Ectodermal cell (in vitro differentiated cells): ENCODE data around the gene SATB1.

ENCODE experiments used
- H3K27ac ChIP-seq: 2 replicates; pipeline ENCODE4 v1.7.0; 2013; ENCODE audit warnings: mild to moderate bottlenecking, low read depth, low read length; ENCODE audit not compliant: insufficient read depth, poor library complexity, severe bottlenecking
- H3K27me3 ChIP-seq: 2 replicates; pipeline ENCODE4 v1.7.0; 2013; ENCODE audit warnings: mild to moderate bottlenecking, low read length; ENCODE audit not compliant: insufficient read depth, control insufficient read depth, poor library complexity, severe bottlenecking
- H3K36me3 ChIP-seq: one replicate; pipeline ENCODE4 v1.7.0; 2013; ENCODE audit warnings: low read length; ENCODE audit not compliant: control insufficient read depth, insufficient read depth
- H3K4me1 ChIP-seq: one replicate; pipeline ENCODE4 v1.7.0; 2013; ENCODE audit warnings: low read length; ENCODE audit not compliant: control insufficient read depth, insufficient read depth
- H3K4me3 ChIP-seq: 2 replicates; pipeline ENCODE4 v1.7.0; 2013; ENCODE audit warnings: low read depth, low read length, control low read depth; ENCODE audit not compliant: insufficient read depth
- H3K9me3 ChIP-seq: 2 replicates; pipeline ENCODE4 v1.7.0; 2013; ENCODE audit warnings: mild to moderate bottlenecking, low read length, moderate library complexity; ENCODE audit not compliant: control insufficient read depth
- WGBS, 2 experiments: methylation state at CpG; one replicate each; pipeline ENCODE4 v1.1.7; 2013; ENCODE audit warnings: missing lambda C conversion rate in 2 of 2; 5-methylcytosine and 5-hydroxymethylcytosine counted together

Gene SATB1

DNA sequence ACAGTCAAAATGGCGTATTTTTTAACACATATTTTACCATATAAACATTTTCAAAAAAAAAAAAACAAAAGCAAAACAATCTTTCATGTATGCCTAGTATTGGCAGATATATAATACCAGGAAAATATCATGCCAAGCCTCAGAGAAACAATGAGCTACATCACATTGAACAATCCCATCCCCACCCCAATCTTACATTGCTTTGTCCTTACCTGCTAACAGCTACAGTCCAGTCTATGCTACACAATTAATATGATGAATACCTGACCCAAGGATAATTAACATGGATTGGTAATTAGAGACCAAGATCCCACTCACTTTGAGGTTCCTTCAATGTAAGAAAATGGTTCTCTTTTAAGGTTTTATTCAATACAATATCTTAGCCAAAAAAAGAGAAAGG, 7.6 kb upstream of the SATB1 start:
- 80 to 100% methylated on average over 1 of the region's 1 CpG for WGBS, 2 experiments
- no peaks in the 10 kb centered on the region for H3K27me3 ChIP-seq
- no peak overlapping the region for H3K27ac ChIP-seq
- no peaks in the 10 kb centered on the region for H3K36me3 ChIP-seq
- no peaks in the 10 kb centered on the region for H3K4me1 ChIP-seq
- no peak overlapping the region for H3K4me3 ChIP-seq
- no peaks in the 10 kb centered on the region for H3K9me3 ChIP-seq

DNA sequence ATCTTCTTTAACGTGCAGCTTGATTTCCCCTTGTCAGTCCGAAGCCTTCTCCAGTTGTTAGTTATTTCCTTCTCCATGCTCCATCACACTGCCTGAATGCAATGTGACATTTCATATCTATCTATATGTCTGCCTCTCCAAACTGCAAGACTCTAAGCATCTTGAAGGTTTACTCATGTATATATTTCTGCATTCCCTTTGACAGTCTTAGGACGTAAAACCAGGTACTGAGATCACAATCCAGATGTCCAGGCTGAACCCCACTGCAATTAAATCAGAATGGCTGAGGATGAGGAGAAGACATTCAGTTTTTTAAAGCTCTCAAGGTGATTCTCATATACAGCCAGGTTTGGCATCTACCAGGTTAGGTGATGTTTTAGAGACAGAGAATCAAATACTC, 6.1 kb upstream of the SATB1 start:
- Histone ChIP-seq H3K4me3 (no peak overlapping the region), H3K27me3 (peaks cover 6% of the 10 kb centered on the region), H3K27ac (no peak overlapping the region), H3K4me1 (no peaks in the 10 kb centered on the region), H3K9me3 (no peaks in the 10 kb centered on the region), H3K36me3 (no peaks in the 10 kb centered on the region)
- 64 to 74% methylated on average over 3 of the region's 3 CpGs for WGBS, 2 experiments

DNA sequence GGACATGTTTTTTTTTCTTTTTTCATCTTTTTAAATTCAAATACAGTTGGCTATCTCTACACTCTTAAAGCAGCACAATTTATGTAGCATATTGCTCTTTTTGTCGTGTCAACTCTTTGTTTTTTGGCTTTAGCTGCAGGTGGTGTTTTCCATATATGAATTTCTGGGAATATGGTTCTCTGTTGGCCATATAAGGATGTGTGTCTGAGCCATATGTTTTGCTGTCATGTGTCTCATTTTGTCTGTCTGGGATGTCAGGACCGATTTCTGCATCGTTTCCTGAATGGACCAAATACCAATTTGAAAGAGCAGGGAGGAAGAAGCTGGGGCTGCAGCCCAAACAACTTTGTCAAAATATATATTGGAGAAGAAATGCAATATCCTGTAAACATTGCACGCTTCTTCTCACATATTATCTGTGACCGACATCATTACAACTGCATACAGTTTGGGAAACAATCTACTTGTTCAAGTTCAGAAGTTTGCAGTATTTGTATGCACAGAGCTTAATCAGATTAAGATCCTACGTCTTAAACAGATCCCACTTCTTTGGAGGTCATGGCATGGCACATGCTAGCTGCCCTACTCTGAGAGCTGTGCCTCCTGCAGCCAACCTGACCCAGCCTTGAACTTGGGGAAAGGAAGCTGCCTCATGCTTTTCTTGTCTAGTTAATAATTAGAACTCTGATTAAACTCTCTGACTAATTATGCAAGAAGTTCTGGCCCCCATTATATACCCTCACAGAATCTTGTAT, 4.0 kb upstream of the SATB1 start:
- WGBS, 2 experiments: 83 to 87% methylated on average over 6 of the region's 6 CpGs
- Histone ChIP-seq H3K4me3 (no peak overlapping the region), H3K36me3 (no peaks in the 10 kb centered on the region), H3K27ac (no peak overlapping the region), H3K4me1 (no peaks in the 10 kb centered on the region), H3K27me3 (peaks cover 9% of the 10 kb centered on the region), H3K9me3 (no peaks in the 10 kb centered on the region)

DNA sequence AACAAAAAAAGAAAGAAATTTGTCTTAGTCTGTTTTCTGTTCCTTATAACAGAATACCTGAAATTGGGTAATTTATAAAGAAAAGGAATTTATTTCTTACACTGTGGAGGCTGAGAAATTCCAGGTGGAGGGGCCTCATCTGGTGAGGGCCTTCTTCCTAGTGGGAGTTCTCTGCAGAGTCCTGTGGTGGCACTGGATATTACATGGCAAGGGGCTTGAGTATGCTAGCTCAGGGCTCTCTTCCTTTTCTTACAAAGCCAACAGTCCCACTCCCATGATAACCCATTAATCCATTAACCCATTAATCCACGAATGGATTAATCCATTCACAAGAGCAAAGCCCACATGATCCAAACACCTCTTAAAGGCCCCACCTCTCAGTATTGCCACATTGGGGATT, 2.9 kb upstream of the SATB1 start:
- 76 to 85% methylated on average over 1 of the region's 1 CpG for WGBS, 2 experiments
- no peaks in the 10 kb centered on the region for H3K4me1 ChIP-seq
- no peaks in the 10 kb centered on the region for H3K36me3 ChIP-seq
- no peak overlapping the region for H3K27ac ChIP-seq
- no peak overlapping the region for H3K4me3 ChIP-seq
- H3K27me3 ChIP-seq: peaks cover 9% of the 10 kb centered on the region
- H3K9me3 ChIP-seq: no peaks in the 10 kb centered on the region

DNA sequence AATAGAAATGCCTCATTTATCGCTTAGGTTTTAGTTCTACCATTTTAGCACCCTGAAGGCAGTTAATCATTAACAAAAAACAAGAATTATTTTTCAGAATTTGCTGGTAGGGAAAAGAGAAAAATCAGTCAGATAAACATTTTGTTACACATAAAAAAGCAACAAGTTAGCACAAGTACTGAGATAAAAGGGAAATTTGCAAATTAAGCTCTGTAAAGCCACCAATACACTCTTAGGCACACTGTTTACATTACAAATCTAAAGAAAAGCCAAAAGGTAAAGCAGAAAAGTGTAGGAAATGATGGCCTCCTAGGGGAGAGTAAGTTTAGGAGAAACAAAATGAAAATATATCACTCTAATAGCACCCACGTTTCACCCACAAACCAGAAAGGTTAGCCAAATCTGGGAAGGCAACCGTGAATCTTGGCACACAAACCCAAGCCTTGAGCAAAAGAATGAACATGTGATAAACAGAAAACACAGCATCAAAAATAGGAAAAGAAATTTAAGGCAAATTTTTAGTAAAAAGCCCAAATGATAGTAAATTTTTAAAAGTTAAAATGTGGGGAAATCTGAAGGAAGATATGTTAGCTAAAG, 1.6 kb upstream of the SATB1 start:
- H3K4me3 ChIP-seq: no peak overlapping the region
- peaks cover 9% of the 10 kb centered on the region for H3K27me3 ChIP-seq
- H3K9me3 ChIP-seq: no peaks in the 10 kb centered on the region
- no peaks in the 10 kb centered on the region for H3K36me3 ChIP-seq
- H3K4me1 ChIP-seq: no peaks in the 10 kb centered on the region
- WGBS, 2 experiments: 33 to 36% methylated on average over 2 of the region's 3 CpGs
- no peak overlapping the region for H3K27ac ChIP-seq

DNA sequence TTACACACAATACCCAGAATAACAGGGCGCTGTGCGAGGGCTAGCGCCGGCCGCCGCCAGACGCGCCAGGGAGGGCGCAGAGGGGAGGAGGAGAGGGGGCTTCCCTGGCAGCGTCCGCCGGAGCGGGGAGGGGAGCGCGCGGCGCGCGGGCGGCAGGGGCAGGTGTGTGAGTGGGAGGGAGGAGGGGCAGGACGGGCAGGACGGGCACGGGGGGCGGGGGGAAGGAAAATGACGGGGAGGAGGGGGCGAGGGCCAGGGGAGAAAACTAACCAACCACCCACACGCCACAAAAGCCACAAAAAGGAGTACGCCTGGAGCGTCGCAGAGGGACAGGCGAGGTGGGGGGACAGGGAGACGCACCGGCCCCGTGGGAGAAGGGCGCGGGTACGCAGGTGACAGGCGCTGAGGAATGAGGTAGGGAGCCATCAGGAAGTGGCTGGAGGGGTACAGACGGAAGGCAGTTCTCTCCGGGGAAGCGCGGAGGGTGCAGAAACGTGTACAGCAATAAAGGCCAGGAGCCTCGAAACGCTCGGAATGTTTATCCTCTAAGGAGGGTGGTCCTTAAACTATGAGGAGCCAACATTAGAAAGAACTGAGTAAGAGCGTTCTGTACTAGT, 610 bp upstream of the SATB1 start:
- Histone ChIP-seq H3K4me3 (peak overlapping the region; percentile 88), H3K9me3 (no peaks in the 10 kb centered on the region), H3K27ac (no peak overlapping the region), H3K27me3 (peaks cover 9% of the 10 kb centered on the region), H3K36me3 (no peaks in the 10 kb centered on the region), H3K4me1 (no peaks in the 10 kb centered on the region)
- WGBS, 2 experiments: 0% methylated on average over 40 to 42 of the region's 47 CpGs

DNA sequence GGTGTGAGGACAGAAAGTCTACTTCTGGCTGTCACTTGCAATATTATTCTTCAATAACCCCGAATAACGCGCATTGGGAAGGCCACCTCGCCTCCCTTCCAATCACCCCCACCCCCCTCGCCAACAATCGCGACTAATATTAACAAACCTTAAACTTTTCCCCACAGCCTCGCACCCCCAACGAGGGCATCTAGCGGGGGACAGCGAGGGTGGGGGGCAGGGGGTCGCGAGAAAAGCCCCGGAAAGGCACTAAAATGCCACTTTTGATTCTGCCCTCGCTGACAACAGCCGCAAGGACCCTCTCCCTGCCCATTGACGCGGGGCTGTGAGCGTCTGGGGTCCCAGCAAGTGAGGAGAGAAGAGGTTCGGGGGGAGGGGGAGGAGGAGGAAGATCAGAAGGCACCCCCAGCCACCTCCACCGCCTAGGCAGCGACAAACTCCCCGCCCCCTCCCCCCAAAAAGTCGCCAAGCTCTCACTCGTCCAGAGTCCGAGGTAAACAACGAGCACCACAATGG, 868 bp downstream of the SATB1 start:
- Histone ChIP-seq H3K27ac (peak overlapping the region; percentile 69), H3K4me3 (peak overlapping the region; percentile 88), H3K36me3 (no peaks in the 10 kb centered on the region), H3K27me3 (peaks cover 9% of the 10 kb centered on the region), H3K4me1 (no peaks in the 10 kb centered on the region), H3K9me3 (no peaks in the 10 kb centered on the region)
- 0% methylated on average over 24 to 27 of the region's 27 CpGs for WGBS, 2 experiments

DNA sequence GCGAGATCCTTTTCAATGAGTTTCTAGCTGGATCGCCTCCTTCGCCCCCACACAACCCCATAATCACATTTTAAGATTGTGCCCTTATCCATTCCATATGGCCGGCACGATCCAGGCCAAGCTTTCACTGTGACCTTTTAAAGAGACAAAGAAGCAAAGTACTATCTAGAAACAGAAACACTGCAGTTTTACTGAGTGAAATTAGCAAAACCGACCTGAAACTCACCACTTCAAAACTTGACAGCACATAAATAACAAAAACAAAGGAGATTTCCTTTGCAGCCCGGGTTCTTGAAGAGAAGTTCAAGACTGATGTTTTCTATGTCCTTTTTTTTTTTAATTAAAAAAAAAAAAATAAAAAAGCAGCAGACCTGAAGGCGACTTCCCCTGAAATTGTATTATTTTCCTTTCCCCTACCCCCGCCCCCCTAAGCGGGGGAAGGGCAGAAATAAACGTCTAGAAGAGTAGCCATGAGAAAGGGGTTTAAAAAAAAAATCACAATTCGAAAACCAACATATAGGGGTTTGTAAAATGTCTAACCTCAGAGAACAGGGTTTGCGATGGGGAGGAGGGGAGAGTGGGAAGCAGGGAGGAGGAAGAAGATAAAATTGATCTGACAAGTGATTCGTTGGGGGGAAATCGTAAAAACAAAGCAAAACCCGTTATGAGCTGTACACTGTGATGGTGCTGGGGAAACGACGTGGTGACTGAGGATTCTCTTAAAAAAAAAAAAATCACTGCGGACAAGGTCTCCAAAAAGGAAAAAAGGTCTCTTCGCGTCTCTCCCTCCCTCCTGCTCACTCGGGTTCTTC, 1.5 kb downstream of the SATB1 start:
- H3K4me1 ChIP-seq: no peaks in the 10 kb centered on the region
- peak overlapping the region; percentile 88 for H3K4me3 ChIP-seq
- WGBS, 2 experiments: 1 to 2% methylated on average over 17 to 22 of the region's 22 CpGs
- H3K9me3 ChIP-seq: no peaks in the 10 kb centered on the region
- peaks cover 9% of the 10 kb centered on the region for H3K27me3 ChIP-seq
- no peak overlapping the region for H3K27ac ChIP-seq
- no peaks in the 10 kb centered on the region for H3K36me3 ChIP-seq

DNA sequence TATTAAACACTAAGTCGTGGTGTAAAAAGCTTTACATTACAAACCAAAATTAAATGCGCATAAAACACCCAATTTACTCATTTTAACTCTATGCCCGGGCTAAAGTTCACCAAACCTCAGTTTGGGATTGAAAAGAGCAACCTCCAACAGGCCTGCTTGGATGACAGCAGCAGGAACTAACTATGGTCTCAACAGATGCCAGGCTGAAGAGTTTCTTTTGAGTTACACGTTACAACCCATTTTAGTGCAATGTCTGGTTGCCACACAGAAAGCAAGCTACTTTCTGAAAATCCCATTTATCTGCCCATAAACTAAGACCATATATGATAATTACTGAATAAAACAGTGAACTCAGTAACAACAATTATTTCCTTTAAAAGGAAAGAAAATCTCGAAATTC, 2.2 kb downstream of the SATB1 start:
- WGBS, 2 experiments: 28 to 31% methylated on average over 5 of the region's 5 CpGs
- Histone ChIP-seq H3K27me3 (peaks cover 9% of the 10 kb centered on the region), H3K4me1 (no peaks in the 10 kb centered on the region), H3K27ac (no peak overlapping the region), H3K9me3 (no peaks in the 10 kb centered on the region), H3K4me3 (peak overlapping the region; percentile 88), H3K36me3 (no peaks in the 10 kb centered on the region)

DNA sequence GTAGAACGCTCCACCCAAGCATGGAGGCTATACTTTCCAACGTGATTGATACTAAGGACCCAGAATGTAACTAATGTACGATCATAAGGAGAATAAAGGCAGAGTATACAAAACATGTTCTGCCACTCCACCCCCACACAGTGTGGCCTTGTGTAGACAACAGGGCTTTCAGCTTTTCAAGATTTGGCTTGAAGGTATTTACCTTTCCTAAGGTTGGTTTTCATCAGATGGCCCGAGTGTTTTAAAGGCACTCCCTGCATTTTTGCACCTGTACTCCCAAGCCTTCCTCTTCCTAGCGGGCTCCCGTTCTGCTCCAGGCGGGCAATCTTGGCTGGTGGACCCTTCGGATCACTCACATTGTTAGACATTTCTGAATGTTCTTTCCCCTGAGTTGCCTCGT, 4.6 kb downstream of the SATB1 start:
- Histone ChIP-seq H3K4me3 (no peak overlapping the region), H3K36me3 (no peaks in the 10 kb centered on the region), H3K27ac (no peak overlapping the region), H3K4me1 (no peaks in the 10 kb centered on the region), H3K27me3 (no peaks in the 10 kb centered on the region), H3K9me3 (no peaks in the 10 kb centered on the region)
- WGBS, 2 experiments: 91 to 95% methylated on average over 9 of the region's 9 CpGs
